ENCODE measurements around the gene TGFBR1.

Gene TGFBR1

DNA sequence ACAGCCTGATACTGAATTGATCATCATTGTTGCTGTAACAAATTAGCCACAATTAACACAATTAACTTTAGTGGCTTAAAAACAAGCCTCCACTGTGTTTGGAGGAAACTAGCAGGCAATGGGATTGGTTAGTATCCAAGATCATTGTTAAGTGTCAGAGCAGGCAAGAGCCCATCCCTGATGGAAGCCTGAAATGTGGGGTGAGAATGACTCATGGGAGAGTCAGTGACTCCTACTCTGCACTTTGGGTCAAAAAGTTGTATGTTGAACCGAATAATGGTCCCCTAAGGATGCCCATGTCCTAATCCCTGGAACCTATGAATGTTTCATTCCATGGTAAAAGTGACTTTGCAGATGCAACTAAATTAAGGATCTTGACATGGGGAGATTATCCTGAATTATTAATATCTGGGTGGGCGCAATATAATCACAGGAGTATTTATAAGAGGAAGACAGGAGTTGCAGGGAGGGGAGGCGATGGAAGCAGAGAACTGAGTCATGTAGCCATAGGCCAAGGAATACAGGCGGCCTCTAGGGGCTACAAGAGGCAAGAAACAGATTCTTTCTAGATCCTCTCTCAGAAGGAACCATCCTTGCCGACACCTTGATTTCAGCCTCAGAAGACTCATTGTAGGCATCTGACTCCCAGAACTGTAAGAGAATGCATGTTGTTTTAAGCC lies 88.0 kb downstream of the TGFBR1 start:
- TF ChIP-seq NFIC (IDR thresholded peaks at IDR 0.05): no peak
- TF ChIP-seq TEAD4 (IDR thresholded peaks at IDR 0.05): no peak
- TF ChIP-seq, protein P1, sequence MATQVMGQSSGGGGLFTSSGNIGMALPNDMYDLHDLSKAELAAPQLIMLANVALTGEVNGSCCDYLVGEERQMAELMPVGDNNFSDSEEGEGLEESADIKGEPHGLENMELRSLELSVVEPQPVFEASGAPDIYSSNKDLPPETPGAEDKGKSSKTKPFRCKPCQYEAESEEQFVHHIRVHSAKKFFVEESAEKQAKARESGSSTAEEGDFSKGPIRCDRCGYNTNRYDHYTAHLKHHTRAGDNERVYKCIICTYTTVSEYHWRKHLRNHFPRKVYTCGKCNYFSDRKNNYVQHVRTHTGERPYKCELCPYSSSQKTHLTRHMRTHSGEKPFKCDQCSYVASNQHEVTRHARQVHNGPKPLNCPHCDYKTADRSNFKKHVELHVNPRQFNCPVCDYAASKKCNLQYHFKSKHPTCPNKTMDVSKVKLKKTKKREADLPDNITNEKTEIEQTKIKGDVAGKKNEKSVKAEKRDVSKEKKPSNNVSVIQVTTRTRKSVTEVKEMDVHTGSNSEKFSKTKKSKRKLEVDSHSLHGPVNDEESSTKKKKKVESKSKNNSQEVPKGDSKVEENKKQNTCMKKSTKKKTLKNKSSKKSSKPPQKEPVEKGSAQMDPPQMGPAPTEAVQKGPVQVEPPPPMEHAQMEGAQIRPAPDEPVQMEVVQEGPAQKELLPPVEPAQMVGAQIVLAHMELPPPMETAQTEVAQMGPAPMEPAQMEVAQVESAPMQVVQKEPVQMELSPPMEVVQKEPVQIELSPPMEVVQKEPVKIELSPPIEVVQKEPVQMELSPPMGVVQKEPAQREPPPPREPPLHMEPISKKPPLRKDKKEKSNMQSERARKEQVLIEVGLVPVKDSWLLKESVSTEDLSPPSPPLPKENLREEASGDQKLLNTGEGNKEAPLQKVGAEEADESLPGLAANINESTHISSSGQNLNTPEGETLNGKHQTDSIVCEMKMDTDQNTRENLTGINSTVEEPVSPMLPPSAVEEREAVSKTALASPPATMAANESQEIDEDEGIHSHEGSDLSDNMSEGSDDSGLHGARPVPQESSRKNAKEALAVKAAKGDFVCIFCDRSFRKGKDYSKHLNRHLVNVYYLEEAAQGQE (IDR thresholded peaks at IDR 0.05; ENCODE audit: low read depth): no peak
- no peak for TF ChIP-seq FOXM1 (IDR thresholded peaks at IDR 0.05; ENCODE audit: borderline replicate concordance, low read depth)
- TF ChIP-seq, protein P2, sequence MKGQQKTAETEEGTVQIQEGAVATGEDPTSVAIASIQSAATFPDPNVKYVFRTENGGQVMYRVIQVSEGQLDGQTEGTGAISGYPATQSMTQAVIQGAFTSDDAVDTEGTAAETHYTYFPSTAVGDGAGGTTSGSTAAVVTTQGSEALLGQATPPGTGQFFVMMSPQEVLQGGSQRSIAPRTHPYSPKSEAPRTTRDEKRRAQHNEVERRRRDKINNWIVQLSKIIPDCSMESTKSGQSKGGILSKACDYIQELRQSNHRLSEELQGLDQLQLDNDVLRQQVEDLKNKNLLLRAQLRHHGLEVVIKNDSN (IDR thresholded peaks at IDR 0.05): no peak
- TF ChIP-seq RAD21 (IDR thresholded peaks at IDR 0.05; ENCODE audit: low read depth): no peak
- TF ChIP-seq YY1 (IDR thresholded peaks at IDR 0.05; ENCODE audit: low read depth): no peak
- TF ChIP-seq, protein P3, sequence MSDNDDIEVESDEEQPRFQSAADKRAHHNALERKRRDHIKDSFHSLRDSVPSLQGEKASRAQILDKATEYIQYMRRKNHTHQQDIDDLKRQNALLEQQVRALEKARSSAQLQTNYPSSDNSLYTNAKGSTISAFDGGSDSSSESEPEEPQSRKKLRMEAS (IDR thresholded peaks at IDR 0.05): no peak
- no peak for TF ChIP-seq CEBPB (IDR thresholded peaks at IDR 0.05)
- TF ChIP-seq TAF1 (IDR thresholded peaks at IDR 0.05; ENCODE audit: low read depth): no peak
- no peak for TF ChIP-seq EGR1 (IDR thresholded peaks at IDR 0.05)
- TF ChIP-seq CREB1 (IDR thresholded peaks at IDR 0.05; ENCODE audit: low read depth): no peak
- TF ChIP-seq EP300 (IDR thresholded peaks at IDR 0.05; ENCODE audit: borderline replicate concordance): no peak

DNA sequence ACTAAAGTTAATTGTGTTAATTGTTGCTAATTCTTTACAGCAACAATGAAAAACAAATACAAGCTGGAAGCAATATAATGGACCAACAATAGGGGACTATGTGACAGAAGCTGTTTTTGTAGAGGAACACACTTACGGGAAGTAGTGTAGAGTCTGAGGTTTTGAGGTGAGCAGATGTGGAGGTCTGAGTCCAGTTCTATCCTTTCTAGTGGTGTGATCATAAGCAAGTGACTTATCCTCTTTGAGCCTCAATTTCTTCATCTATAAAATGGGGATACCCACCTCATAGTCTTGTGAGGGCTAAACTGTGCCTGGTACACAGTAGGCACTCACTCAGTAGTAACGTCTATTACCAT lies 88.5 kb downstream of the TGFBR1 start:
- TF ChIP-seq EP300 (IDR thresholded peaks at IDR 0.05; ENCODE audit: borderline replicate concordance): no peak
- TF ChIP-seq FOXM1 (IDR thresholded peaks at IDR 0.05; ENCODE audit: borderline replicate concordance, low read depth): no peak
- TF ChIP-seq CREB1 (IDR thresholded peaks at IDR 0.05; ENCODE audit: low read depth): no peak
- TF ChIP-seq, protein P2 (IDR thresholded peaks at IDR 0.05): no peak

DNA sequence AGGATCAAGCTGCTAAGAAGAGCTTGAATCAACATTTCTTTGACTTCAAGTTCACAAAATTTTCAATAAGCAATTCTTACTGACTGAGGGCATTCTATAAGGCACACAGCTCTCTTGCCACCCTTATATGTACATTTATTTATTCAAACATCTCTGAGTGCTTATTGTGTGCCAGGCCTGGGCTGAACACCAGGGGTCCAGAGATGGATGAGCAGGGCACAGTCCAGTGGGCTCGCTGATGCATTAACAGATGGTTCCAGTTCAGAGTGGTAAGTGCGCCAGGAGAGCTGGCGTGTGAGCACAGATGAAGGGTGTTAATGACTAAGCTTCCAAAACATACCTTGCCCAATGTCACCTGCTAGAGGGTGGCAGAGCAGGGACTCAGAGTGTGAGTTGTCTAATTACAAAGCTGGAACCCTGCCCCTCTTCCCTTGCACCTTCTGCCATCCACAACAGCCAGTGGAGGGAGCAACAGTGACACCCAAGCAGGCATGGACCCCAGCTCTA lies 92.3 kb downstream of the TGFBR1 start:
- TF ChIP-seq CREB1 (IDR thresholded peaks at IDR 0.05; ENCODE audit: low read depth): no peak
- TF ChIP-seq YY1 (IDR thresholded peaks at IDR 0.05; ENCODE audit: low read depth): no peak
- no peak for TF ChIP-seq ZBTB7A (IDR thresholded peaks at IDR 0.05; ENCODE audit: low read depth)
- TF ChIP-seq, protein P2 (IDR thresholded peaks at IDR 0.05): no peak
- TF ChIP-seq TEAD4 (IDR thresholded peaks at IDR 0.05): no peak
- TF ChIP-seq TCF12 (IDR thresholded peaks at IDR 0.05; ENCODE audit: low read depth): no peak
- TF ChIP-seq, protein P1 (IDR thresholded peaks at IDR 0.05; ENCODE audit: low read depth): no peak
- no peak for TF ChIP-seq RAD21 (IDR thresholded peaks at IDR 0.05; ENCODE audit: low read depth)
- TF ChIP-seq, protein P3 (IDR thresholded peaks at IDR 0.05): no peak
- TF ChIP-seq NFIC (IDR thresholded peaks at IDR 0.05): no peak

DNA sequence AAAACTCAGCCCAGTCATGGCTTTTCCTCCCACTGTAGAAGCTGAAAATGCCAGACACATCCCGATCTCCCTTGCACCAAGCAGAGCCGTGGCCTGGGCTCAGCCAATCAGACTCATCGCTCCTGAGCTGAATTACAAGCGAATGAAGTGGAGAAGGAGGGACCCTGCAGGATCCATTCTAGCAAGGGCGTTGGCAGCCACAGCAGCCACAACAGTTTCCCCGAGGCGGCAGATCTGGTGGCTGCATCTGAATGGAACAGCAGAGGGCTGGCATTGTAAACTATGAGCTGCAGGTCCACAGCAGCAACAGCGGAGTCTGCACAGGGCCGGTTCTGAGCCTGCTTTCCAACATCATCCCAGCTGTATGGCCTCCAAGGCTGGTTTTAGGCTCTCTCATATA lies 93.1 kb downstream of the TGFBR1 start:
- TF ChIP-seq CEBPB (IDR thresholded peaks at IDR 0.05) (no peak), TCF12 (IDR thresholded peaks at IDR 0.05; ENCODE audit: low read depth) (no peak), EP300 (IDR thresholded peaks at IDR 0.05; ENCODE audit: borderline replicate concordance) (no peak), RAD21 (IDR thresholded peaks at IDR 0.05; ENCODE audit: low read depth) (no peak), CREB1 (IDR thresholded peaks at IDR 0.05; ENCODE audit: low read depth) (no peak), NFIC (IDR thresholded peaks at IDR 0.05) (no peak), TAF1 (IDR thresholded peaks at IDR 0.05; ENCODE audit: low read depth) (no peak), ZBTB7A (IDR thresholded peaks at IDR 0.05; ENCODE audit: low read depth) (no peak), TEAD4 (IDR thresholded peaks at IDR 0.05) (no peak), YY1 (IDR thresholded peaks at IDR 0.05; ENCODE audit: low read depth) (no peak), FOXM1 (IDR thresholded peaks at IDR 0.05; ENCODE audit: borderline replicate concordance, low read depth) (no peak), EGR1 (IDR thresholded peaks at IDR 0.05) (no peak)
- TF ChIP-seq, protein P3 (IDR thresholded peaks at IDR 0.05): no peak
- TF ChIP-seq, protein P1 (IDR thresholded peaks at IDR 0.05; ENCODE audit: low read depth): no peak
- TF ChIP-seq, protein P2 (IDR thresholded peaks at IDR 0.05): no peak
